HL-60 (cell line): ENCODE data around the gene MAB21L1.

Experiments used
- POLR2AphosphoS5 ChIP-seq: IDR thresholded peaks from 2 replicates; pipeline ENCODE4 v1.6.1; 2012; ENCODE audit warnings: low read depth
- TF ChIP-seq, protein P1 (sequence below): IDR thresholded peaks from one replicate; pipeline ENCODE4 v1.5.1; 2011; ENCODE audit warnings: low read length, control low read depth, inconsistent platforms; ENCODE audit not compliant: insufficient read depth
- TF ChIP-seq, protein P2 (sequence below): IDR thresholded peaks from 2 replicates; pipeline ENCODE4 v1.6.1; 2012; ENCODE audit warnings: low read depth; ENCODE audit not compliant: insufficient replicate concordance

DNA sequence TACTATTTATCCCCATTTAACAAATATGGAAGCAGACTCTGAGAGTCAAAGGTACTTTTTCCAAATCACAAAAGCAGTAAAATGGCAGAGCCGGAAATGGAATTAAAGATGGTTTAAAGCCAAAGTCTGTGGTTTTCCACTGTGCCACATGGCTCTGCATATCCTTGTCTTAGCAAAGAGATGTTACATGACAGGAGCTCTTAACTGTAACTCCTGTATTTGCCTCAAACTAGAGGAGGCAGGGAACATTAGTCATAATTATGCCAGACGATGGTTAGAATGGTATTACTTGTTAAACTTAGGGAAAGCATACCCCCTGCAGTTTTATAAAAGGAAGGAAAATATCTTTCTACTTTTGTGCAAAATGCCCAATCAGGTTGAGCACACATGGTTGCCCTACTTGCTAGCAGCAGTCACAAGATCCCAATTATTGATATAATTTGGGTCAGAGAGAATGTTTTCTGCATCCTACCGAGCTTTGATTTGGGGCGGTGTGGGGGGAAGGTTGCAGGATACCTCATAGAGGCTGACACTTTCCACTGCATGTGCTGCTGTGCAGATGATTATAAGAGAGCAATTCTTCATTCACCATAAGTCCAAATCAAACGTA is 42.0 kb upstream of the MAB21L1 start:
- TF ChIP-seq, protein P1, sequence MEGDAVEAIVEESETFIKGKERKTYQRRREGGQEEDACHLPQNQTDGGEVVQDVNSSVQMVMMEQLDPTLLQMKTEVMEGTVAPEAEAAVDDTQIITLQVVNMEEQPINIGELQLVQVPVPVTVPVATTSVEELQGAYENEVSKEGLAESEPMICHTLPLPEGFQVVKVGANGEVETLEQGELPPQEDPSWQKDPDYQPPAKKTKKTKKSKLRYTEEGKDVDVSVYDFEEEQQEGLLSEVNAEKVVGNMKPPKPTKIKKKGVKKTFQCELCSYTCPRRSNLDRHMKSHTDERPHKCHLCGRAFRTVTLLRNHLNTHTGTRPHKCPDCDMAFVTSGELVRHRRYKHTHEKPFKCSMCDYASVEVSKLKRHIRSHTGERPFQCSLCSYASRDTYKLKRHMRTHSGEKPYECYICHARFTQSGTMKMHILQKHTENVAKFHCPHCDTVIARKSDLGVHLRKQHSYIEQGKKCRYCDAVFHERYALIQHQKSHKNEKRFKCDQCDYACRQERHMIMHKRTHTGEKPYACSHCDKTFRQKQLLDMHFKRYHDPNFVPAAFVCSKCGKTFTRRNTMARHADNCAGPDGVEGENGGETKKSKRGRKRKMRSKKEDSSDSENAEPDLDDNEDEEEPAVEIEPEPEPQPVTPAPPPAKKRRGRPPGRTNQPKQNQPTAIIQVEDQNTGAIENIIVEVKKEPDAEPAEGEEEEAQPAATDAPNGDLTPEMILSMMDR: no peak
- TF ChIP-seq, protein P2, sequence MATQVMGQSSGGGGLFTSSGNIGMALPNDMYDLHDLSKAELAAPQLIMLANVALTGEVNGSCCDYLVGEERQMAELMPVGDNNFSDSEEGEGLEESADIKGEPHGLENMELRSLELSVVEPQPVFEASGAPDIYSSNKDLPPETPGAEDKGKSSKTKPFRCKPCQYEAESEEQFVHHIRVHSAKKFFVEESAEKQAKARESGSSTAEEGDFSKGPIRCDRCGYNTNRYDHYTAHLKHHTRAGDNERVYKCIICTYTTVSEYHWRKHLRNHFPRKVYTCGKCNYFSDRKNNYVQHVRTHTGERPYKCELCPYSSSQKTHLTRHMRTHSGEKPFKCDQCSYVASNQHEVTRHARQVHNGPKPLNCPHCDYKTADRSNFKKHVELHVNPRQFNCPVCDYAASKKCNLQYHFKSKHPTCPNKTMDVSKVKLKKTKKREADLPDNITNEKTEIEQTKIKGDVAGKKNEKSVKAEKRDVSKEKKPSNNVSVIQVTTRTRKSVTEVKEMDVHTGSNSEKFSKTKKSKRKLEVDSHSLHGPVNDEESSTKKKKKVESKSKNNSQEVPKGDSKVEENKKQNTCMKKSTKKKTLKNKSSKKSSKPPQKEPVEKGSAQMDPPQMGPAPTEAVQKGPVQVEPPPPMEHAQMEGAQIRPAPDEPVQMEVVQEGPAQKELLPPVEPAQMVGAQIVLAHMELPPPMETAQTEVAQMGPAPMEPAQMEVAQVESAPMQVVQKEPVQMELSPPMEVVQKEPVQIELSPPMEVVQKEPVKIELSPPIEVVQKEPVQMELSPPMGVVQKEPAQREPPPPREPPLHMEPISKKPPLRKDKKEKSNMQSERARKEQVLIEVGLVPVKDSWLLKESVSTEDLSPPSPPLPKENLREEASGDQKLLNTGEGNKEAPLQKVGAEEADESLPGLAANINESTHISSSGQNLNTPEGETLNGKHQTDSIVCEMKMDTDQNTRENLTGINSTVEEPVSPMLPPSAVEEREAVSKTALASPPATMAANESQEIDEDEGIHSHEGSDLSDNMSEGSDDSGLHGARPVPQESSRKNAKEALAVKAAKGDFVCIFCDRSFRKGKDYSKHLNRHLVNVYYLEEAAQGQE: no peak
- TF ChIP-seq POLR2AphosphoS5: no peak
